SK-N-SH (cell line): Measurements from ENCODE around the gene RBM47.

ENCODE experiments used
- FOSL2 ChIP-seq: IDR thresholded peaks from 2 replicates; pipeline ENCODE4 v1.4.0; 2012; ENCODE audit warnings: low read depth, mild to moderate bottlenecking, moderate library complexity, borderline replicate concordance
- POLR2AphosphoS5 ChIP-seq: IDR thresholded peaks from 2 replicates; pipeline ENCODE4 v1.6.1; 2012; ENCODE audit warnings: low read depth, low read length
- RAD21 ChIP-seq: IDR thresholded peaks from 2 replicates; pipeline ENCODE4 v1.6.1; 2012; ENCODE audit warnings: mild to moderate bottlenecking, low read length
- RXRA ChIP-seq: IDR thresholded peaks from 2 replicates; pipeline ENCODE4 v1.4.0; 2012; ENCODE audit warnings: low read depth, mild to moderate bottlenecking, borderline replicate concordance
- YY1 ChIP-seq: IDR thresholded peaks from 2 replicates; pipeline ENCODE4 v1.4.0; 2012; ENCODE audit warnings: low read depth, mild to moderate bottlenecking
- TF ChIP-seq, protein P1 (sequence below): fragments of 200-600 bp; sonication (generic); IDR thresholded peaks from 2 replicates; pipeline ENCODE4 v1.6.1; 2017; ENCODE audit warnings: antibody characterized with exemption, mild to moderate bottlenecking, moderate library complexity
- TF ChIP-seq, protein P2 (sequence below): IDR thresholded peaks from 2 replicates; pipeline ENCODE4 v1.4.0; 2012; ENCODE audit warnings: low read depth
- TF ChIP-seq, protein P3 (sequence below): fragments of 150-350 bp; IDR thresholded peaks from 2 replicates; pipeline ENCODE4 v1.6.1; 2017; ENCODE audit warnings: antibody characterized with exemption, low read length, low read depth, borderline replicate concordance
- TF ChIP-seq, protein P4 (sequence below): IDR thresholded peaks from 2 replicates; pipeline ENCODE4 v1.6.1; 2012; ENCODE audit warnings: mild to moderate bottlenecking, low read depth, low read length, moderate library complexity

DNA sequence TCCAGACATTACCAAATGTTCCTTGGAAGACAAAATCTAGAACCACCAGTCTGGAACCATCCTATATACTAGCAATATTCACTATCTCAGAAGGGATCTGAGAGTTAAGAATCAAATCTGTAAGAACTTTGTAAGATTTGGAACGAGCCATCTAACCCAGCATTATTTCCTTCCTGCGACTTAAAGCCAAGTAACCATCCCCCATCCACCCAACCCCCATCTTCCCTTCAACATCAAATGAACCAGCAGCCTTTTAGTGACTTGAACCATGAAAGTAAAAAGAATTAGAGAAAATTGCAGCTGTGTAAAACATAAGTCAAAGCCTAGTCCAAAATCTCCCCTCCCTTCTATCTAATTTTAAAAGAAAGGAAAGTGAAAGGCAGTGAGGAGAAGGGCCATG is 15.6 kb downstream of the RBM47 start:
- TF ChIP-seq, protein P1, sequence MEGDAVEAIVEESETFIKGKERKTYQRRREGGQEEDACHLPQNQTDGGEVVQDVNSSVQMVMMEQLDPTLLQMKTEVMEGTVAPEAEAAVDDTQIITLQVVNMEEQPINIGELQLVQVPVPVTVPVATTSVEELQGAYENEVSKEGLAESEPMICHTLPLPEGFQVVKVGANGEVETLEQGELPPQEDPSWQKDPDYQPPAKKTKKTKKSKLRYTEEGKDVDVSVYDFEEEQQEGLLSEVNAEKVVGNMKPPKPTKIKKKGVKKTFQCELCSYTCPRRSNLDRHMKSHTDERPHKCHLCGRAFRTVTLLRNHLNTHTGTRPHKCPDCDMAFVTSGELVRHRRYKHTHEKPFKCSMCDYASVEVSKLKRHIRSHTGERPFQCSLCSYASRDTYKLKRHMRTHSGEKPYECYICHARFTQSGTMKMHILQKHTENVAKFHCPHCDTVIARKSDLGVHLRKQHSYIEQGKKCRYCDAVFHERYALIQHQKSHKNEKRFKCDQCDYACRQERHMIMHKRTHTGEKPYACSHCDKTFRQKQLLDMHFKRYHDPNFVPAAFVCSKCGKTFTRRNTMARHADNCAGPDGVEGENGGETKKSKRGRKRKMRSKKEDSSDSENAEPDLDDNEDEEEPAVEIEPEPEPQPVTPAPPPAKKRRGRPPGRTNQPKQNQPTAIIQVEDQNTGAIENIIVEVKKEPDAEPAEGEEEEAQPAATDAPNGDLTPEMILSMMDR = no peak
- TF ChIP-seq RXRA = no peak
- TF ChIP-seq POLR2AphosphoS5 = no peak
- TF ChIP-seq FOSL2 = no peak
- no peak for TF ChIP-seq RAD21
- TF ChIP-seq, protein P2, sequence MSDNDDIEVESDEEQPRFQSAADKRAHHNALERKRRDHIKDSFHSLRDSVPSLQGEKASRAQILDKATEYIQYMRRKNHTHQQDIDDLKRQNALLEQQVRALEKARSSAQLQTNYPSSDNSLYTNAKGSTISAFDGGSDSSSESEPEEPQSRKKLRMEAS = no peak
- TF ChIP-seq, protein P3, sequence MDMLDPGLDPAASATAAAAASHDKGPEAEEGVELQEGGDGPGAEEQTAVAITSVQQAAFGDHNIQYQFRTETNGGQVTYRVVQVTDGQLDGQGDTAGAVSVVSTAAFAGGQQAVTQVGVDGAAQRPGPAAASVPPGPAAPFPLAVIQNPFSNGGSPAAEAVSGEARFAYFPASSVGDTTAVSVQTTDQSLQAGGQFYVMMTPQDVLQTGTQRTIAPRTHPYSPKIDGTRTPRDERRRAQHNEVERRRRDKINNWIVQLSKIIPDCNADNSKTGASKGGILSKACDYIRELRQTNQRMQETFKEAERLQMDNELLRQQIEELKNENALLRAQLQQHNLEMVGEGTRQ = no peak
- no peak for TF ChIP-seq YY1
- TF ChIP-seq, protein P4, sequence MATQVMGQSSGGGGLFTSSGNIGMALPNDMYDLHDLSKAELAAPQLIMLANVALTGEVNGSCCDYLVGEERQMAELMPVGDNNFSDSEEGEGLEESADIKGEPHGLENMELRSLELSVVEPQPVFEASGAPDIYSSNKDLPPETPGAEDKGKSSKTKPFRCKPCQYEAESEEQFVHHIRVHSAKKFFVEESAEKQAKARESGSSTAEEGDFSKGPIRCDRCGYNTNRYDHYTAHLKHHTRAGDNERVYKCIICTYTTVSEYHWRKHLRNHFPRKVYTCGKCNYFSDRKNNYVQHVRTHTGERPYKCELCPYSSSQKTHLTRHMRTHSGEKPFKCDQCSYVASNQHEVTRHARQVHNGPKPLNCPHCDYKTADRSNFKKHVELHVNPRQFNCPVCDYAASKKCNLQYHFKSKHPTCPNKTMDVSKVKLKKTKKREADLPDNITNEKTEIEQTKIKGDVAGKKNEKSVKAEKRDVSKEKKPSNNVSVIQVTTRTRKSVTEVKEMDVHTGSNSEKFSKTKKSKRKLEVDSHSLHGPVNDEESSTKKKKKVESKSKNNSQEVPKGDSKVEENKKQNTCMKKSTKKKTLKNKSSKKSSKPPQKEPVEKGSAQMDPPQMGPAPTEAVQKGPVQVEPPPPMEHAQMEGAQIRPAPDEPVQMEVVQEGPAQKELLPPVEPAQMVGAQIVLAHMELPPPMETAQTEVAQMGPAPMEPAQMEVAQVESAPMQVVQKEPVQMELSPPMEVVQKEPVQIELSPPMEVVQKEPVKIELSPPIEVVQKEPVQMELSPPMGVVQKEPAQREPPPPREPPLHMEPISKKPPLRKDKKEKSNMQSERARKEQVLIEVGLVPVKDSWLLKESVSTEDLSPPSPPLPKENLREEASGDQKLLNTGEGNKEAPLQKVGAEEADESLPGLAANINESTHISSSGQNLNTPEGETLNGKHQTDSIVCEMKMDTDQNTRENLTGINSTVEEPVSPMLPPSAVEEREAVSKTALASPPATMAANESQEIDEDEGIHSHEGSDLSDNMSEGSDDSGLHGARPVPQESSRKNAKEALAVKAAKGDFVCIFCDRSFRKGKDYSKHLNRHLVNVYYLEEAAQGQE = no peak
